OCI-LY3 (cell line): ENCODE results near the gene PLP1.

Experiments
- EZH2phosphoT487 ChIP-seq: fragments of 200-600 bp; shearing (Covaris generic); IDR thresholded peaks from 2 replicates; pipeline ENCODE4 v1.6.1; 2018; ENCODE audit warnings: antibody characterized with exemption, mixed run types, low read depth
- TF ChIP-seq, protein P1 (sequence below): fragments of 200-600, 300-600 bp; sonication (generic); IDR thresholded peaks from 2 replicates; pipeline ENCODE4 v1.5.1; 2014; ENCODE audit warnings: antibody characterized with exemption, low read length, low read depth

DNA sequence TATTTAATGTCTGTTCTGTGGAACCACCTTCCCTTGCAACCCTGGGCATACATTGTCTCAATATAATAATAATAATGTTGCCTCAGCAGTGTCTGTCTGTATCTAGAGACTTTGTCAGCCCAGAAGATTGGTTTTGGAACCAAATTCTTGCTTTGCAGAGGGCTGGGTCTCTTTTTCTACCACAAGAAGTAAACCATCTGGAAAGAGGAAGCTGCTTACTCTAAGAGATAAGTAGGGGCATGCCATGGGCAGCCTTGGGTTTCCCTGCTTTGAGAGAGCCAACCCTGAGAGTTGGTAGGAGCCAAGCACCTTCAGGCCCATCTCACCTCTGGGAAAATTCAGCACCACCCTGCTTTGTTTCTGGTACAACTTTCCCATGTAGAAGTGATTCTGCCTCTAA lies 38.9 kb upstream of the PLP1 start:
- TF ChIP-seq, protein P1, sequence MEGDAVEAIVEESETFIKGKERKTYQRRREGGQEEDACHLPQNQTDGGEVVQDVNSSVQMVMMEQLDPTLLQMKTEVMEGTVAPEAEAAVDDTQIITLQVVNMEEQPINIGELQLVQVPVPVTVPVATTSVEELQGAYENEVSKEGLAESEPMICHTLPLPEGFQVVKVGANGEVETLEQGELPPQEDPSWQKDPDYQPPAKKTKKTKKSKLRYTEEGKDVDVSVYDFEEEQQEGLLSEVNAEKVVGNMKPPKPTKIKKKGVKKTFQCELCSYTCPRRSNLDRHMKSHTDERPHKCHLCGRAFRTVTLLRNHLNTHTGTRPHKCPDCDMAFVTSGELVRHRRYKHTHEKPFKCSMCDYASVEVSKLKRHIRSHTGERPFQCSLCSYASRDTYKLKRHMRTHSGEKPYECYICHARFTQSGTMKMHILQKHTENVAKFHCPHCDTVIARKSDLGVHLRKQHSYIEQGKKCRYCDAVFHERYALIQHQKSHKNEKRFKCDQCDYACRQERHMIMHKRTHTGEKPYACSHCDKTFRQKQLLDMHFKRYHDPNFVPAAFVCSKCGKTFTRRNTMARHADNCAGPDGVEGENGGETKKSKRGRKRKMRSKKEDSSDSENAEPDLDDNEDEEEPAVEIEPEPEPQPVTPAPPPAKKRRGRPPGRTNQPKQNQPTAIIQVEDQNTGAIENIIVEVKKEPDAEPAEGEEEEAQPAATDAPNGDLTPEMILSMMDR = no peak
- TF ChIP-seq EZH2phosphoT487 = no peak
